ENCODE measurements around the gene CCDC124. TPM values are rescaled to one million over a fixed set of nuclear protein-coding genes. Genes with fewer than 3 reads are reported as not detected.

CCDC124 gene
- total RNA-seq, 3 donors from 2014 or later, result 43.8 to 53.4 (median 47.9) TPM

GRCh38 chr19:17966129-17966483 is 33.3 kb downstream of the CCDC124 start:
- TF ChIP-seq POLR2AphosphoS5 (IDR thresholded peaks at IDR 0.05) (no peak), POLR2A (IDR thresholded peaks at IDR 0.05) (no peak), CTCF (IDR thresholded peaks at IDR 0.05) (no peak)
- no peak for DNase-seq (ENCODE audit: low spot score in 2 of 2)
- Histone ChIP-seq H3K27me3 (peaks cover 0 to 22% of the 10 kb centered on the region in 2 donors), H3K9me3 (no peaks in the 10 kb centered on the region), H3K27ac (no peak overlapping the region), H3K4me3 (no peak overlapping the region), H3K4me1 (no peaks in the 10 kb centered on the region), H3K36me3 (no peaks in the 10 kb centered on the region)
- intact Hi-C loops (cut with DNase I; ENCODE audit: low total_unique reads), result no loop called here

DNA sequence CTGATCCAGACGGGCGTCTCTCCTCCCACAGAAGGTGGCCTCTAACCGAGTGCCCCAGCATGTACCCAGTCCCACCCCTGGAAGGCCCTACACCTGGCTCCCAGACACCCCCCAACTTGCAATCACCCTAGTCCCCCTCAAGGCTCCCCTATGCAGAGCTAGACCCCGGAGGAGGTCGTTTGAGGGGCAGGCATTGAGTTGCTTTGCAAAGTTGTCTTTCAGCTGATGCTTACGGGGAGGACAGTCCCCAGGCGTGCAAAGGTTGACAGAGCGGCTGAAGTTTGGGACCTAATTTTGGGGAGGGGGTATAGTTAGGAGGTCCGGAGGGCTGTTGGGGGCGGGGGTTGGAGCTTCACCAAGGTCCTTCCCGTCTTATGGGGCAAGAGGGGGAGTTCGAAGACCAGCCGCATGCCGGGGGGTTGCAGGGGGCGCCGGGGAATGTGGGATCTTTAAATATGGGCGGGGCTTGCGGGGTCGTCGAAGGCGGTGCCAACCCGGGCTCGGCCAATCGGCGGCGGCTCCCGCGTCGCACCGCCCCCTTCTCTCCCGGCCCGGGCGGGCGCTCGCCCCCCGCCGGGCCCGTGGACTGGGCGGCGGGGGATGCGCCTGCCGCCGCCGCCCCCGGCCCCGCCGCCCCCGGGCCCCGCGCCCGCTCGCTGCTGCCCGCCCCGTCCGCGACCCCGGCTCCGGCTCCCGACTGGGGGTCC is 33.9 kb downstream of the CCDC124 start, which contains the start of gene KCNN1:
TSS of gene KCNN1 (plus strand) at position 558 of the 707 bp plus-strand sequence. CDS start 6,782 bp downstream, outside the sequence.
- DNase-seq (ENCODE audit: low spot score in 2 of 2), result no peak
- Histone ChIP-seq H3K36me3 (no peaks in the 10 kb centered on the region), H3K4me3 (peak within 1 kb of the TSS in 2 of 3 donors; percentile 50 to 58), H3K27me3 (peaks cover 0 to 21% of the 10 kb centered on the region in 2 donors), H3K9me3 (no peaks in the 10 kb centered on the region), H3K27ac (no peak within 1 kb of the TSS), H3K4me1 (no peaks in the 10 kb centered on the region)
- TF ChIP-seq CTCF (IDR thresholded peaks at IDR 0.05), result no peak
- no peak for TF ChIP-seq POLR2A (IDR thresholded peaks at IDR 0.05)
- TF ChIP-seq POLR2AphosphoS5 (IDR thresholded peaks at IDR 0.05), result no peak
- intact Hi-C loops (cut with DNase I; ENCODE audit: low total_unique reads), result no loop called here

GRCh38 chr19:17967257-17968051 is 34.6 kb downstream of the CCDC124 start:
- no peaks in the 10 kb centered on the region for H3K4me1 ChIP-seq

GRCh38 chr19:17968362-17968761 is 35.5 kb downstream of the CCDC124 start:
- no peak for DNase-seq (ENCODE audit: low spot score in 2 of 2)
- Histone ChIP-seq H3K36me3 (no peaks in the 10 kb centered on the region), H3K4me3 (no peak overlapping the region), H3K27me3 (peaks cover 0 to 12% of the 10 kb centered on the region in 2 donors), H3K9me3 (no peaks in the 10 kb centered on the region), H3K4me1 (no peaks in the 10 kb centered on the region), H3K27ac (no peak overlapping the region)
- TF ChIP-seq POLR2AphosphoS5 (IDR thresholded peaks at IDR 0.05) (no peak), CTCF (IDR thresholded peaks at IDR 0.05) (no peak), POLR2A (IDR thresholded peaks at IDR 0.05) (no peak)
- intact Hi-C loops (cut with DNase I; ENCODE audit: low total_unique reads), result no loop called here

More at GRCh38 chr19:17967257-17968051, 34.6 kb downstream of the CCDC124 start:
- intact Hi-C loops (cut with DNase I; ENCODE audit: low total_unique reads), result no loop called here
- Histone ChIP-seq H3K4me3 (peak overlapping the region in 2 of 3 donors; percentile 50 to 58), H3K27me3 (peaks cover 0 to 14% of the 10 kb centered on the region in 2 donors), H3K36me3 (no peaks in the 10 kb centered on the region), H3K9me3 (no peaks in the 10 kb centered on the region), H3K27ac (no peak overlapping the region)
- TF ChIP-seq POLR2AphosphoS5 (IDR thresholded peaks at IDR 0.05), result no peak
- no peak for TF ChIP-seq POLR2A (IDR thresholded peaks at IDR 0.05)
- no peak for TF ChIP-seq CTCF (IDR thresholded peaks at IDR 0.05)
- no peak for DNase-seq (ENCODE audit: low spot score in 2 of 2)

Measured in breast epithelium (tissue), 4 donors.